ENCODE data around the gene ACER2. TPM values are rescaled to one million over a fixed set of nuclear protein-coding genes. Genes with fewer than 3 reads are reported as not detected.

ACER2 gene
- total and polyA plus RNA-seq, 10 of the 15 experiments (the other 5 are each of a cell fraction or from before 2014, with no cell fraction given), result 0.07 to 3.1 (median 2.2) TPM

- TF ChIP-seq ZBTB11 (CRISPR knock-in tag; IDR thresholded peaks at IDR 0.05), result no peak
- TF ChIP-seq SREBF2 (IDR thresholded peaks at IDR 0.05; ENCODE audit: low read length), result no peak
- no peak for TF ChIP-seq PBX3 (IDR thresholded peaks at IDR 0.05; ENCODE audit: insufficient replicate concordance, low read depth, low read length)
- TF ChIP-seq SRF (IDR thresholded peaks at IDR 0.05; ENCODE audit: low read depth in 2 of 2, low read length in 2 of 2), result no peak
- TF ChIP-seq USF1 (IDR thresholded peaks at IDR 0.05; ENCODE audit: borderline replicate concordance, extremely low read length, insufficient read depth, low read depth, low read length), result no peak
- TF ChIP-seq BRCA1 (IDR thresholded peaks at IDR 0.05; ENCODE audit: low read depth, low read length), result no peak
- no peak for TF ChIP-seq ZBTB4 (CRISPR knock-in tag; IDR thresholded peaks at IDR 0.05)
- TF ChIP-seq TCF3 (IDR thresholded peaks at IDR 0.05; ENCODE audit: borderline replicate concordance, insufficient read depth, low read depth, low read length), result no peak
- TF ChIP-seq NKRF (conservative IDR thresholded peaks at IDR 0.05), result no peak
- 0 out of 2 replicates have a peak, but pooled peaks have one; percentile 88 for TF ChIP-seq WRNIP1 (IDR thresholded peaks at IDR 0.05; ENCODE audit: borderline replicate concordance, low read depth, low read length)
- no peak for TF ChIP-seq HDAC6 (IDR thresholded peaks at IDR 0.05; ENCODE audit: unreplicated experiment)
- TF ChIP-seq IRF5 (IDR thresholded peaks at IDR 0.05; ENCODE audit: borderline replicate concordance), result no peak
- TF ChIP-seq RAD21 (IDR thresholded peaks at IDR 0.05; ENCODE audit: insufficient read depth, low read depth, low read length), result peak; percentile 90
- TF ChIP-seq RUNX3 (IDR thresholded peaks at IDR 0.05; ENCODE audit: low read length), result 0 out of 2 replicates have a peak, but pooled peaks have one; percentile 5
- no peak for TF ChIP-seq RAD51 (IDR thresholded peaks at IDR 0.05)
Observed at GRCh38 chr9:19456996-19457692, 48.3 kb downstream of the ACER2 start (continued).

All from GM12878 (cell line).